Fibroblast of lung (primary cell): ENCODE results near the gene WAPL.
"Not testable (repeated sequence)": the region's sequence is repeated elsewhere in the genome, so short reads cannot be mapped to it uniquely, and the experiment has no call there.

ENCODE experiments used
- CTCF ChIP-seq, 2 donors: IDR thresholded peaks in 1 of 2; conservative IDR thresholded peaks in 1 of 2; 1 replicate in 1 of 2; 2 replicates in 1 of 2; pipeline ENCODE4 v1.5.1; 2011 to 2012; ENCODE audit warnings: low read length in 2 of 2, control low read depth in 1 of 2, inconsistent platforms in 1 of 2, low read depth in 1 of 2, mild to moderate bottlenecking in 1 of 2
- EZH2 ChIP-seq: IDR thresholded peaks from 2 replicates; pipeline ENCODE4 v1.5.1; 2012; ENCODE audit warnings: low read length, control low read depth, mild to moderate bottlenecking; ENCODE audit errors: missing control alignments

DNA sequence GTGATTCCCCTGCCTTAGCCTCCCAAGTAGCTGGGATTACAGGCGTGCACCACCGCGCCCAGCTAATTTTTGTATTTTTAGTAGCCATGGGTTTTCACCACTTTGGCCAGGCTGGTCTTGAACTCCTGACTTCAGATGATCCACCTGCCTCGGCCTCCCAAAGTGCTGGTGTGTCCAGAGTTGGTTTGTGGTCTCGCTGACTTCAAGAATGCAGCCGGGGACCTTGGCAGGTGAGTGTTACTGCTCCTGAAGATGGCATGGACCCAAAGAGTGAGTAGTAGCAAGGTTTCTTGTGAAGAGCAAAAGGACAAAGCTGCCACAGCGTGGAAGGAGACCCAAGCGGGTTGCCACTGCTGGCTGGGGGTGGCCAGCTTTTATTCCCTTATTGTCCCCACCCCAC, 16.4 kb upstream of the WAPL start:
- TF ChIP-seq CTCF (conservative IDR thresholded peaks at IDR 0.05 in 1 of 2, IDR thresholded peaks at IDR 0.05 in 1 of 2; ENCODE audit: low read depth in 1 of 2, low read length in 2 of 2); EZH2: not testable (repeated sequence)
